IPS-20b (cell line): ENCODE data around the gene CACNA2D1.
"Not testable (repeated sequence)": the region's sequence is repeated elsewhere in the genome, so short reads cannot be mapped to it uniquely, and the experiment has no call there.

Experiments
- H3K27ac ChIP-seq: one replicate; pipeline ENCODE4 v1.5.1; 2013; ENCODE audit warnings: low read length
- H3K27me3 ChIP-seq: 2 replicates; pipeline ENCODE4 v1.6.1; 2013; ENCODE audit warnings: mild to moderate bottlenecking, low read length, inconsistent platforms; ENCODE audit not compliant: insufficient read depth
- H3K36me3 ChIP-seq: 2 replicates; pipeline ENCODE4 v1.6.1; 2013; ENCODE audit warnings: low read depth, mild to moderate bottlenecking, inconsistent platforms, low read length, moderate library complexity; ENCODE audit not compliant: insufficient read depth
- H3K4me1 ChIP-seq: 2 replicates; pipeline ENCODE4 v1.6.1; 2013; ENCODE audit warnings: mild to moderate bottlenecking, control low read depth, inconsistent platforms, low read length, moderate library complexity; ENCODE audit not compliant: insufficient read depth
- H3K4me3 ChIP-seq: 2 replicates; pipeline ENCODE4 v1.5.1; 2013; ENCODE audit warnings: mild to moderate bottlenecking, low read length, inconsistent platforms
- H3K9ac ChIP-seq: 2 replicates; pipeline ENCODE4 v1.6.1; 2013; ENCODE audit warnings: low read depth, mild to moderate bottlenecking, inconsistent platforms, low read length, moderate library complexity
- H3K9me3 ChIP-seq: 2 replicates; pipeline ENCODE4 v1.6.1; 2013; ENCODE audit warnings: mild to moderate bottlenecking, low read depth, low read length, inconsistent platforms; ENCODE audit not compliant: insufficient read depth

The CACNA2D1 gene

DNA sequence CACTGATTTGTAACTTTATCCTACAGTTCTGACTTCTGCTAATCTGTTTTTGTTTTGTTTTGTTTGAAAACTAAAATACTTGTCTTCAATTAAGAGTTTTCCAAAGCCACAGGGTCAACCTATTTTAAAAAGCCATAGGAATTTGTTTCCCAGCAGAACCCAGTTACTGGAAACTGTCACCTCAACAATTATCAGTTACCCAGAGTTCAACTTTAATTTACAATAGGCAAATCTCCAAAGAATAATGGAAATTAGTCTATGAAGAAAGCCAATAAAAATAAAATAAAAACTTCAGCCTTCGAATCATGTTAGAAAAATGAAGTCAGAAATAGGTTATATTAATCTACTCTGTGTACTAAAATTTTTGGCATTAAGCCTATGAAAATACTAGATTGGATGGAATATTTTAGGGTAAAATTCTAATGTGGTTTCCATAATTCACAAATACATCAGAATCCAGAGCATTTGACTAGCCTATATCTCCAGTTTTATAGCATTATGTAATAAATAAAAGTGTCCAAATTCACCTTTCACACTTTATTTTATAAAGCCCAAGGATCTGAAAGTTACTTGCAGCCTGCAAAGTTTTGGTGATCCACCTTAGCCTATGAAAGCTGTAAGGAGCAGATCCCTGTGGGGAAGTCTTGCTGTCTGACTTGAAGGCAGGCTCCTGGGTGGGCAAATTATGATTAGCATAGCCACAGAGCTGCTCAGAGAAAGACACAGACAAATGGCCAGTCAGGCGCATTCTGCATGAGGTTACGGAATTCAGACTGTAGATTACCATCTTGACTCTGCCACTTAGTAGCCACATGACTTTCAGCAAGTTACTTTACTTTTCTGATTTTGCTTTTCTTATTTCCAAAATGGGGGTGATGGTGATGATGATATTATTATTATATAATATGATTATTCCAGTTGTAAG is 423.8 kb downstream of the CACNA2D1 start:
- no peak overlapping the region for H3K9ac ChIP-seq
- no peaks in the 10 kb centered on the region for H3K36me3 ChIP-seq
- H3K4me3 ChIP-seq, result no peak overlapping the region
- no peaks in the 10 kb centered on the region for H3K27me3 ChIP-seq
- no peak overlapping the region for H3K27ac ChIP-seq
- H3K4me1 ChIP-seq, result no peaks in the 10 kb centered on the region
- H3K9me3 ChIP-seq, result no peaks in the 10 kb centered on the region

DNA sequence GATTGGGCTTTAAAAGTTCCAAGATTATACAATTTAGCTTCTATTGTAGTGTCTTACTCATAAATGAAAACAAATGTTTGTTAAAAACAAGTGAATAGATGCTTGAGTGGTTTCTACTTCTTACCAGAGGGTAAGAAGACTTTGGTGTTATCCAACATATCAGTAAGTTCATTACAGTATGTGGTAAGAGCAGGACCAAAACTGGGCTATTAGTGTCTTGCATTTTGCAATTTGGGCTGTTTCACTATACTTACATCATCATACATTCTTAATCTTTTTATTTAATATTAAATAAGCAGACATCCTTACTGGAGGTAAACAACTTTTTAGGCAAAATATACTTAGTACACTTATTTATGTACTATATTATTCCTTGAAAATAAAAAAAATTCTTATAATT is 425.4 kb downstream of the CACNA2D1 start:
- Histone ChIP-seq H3K4me3 (no peak overlapping the region), H3K9me3 (no peaks in the 10 kb centered on the region), H3K9ac (no peak overlapping the region)

DNA sequence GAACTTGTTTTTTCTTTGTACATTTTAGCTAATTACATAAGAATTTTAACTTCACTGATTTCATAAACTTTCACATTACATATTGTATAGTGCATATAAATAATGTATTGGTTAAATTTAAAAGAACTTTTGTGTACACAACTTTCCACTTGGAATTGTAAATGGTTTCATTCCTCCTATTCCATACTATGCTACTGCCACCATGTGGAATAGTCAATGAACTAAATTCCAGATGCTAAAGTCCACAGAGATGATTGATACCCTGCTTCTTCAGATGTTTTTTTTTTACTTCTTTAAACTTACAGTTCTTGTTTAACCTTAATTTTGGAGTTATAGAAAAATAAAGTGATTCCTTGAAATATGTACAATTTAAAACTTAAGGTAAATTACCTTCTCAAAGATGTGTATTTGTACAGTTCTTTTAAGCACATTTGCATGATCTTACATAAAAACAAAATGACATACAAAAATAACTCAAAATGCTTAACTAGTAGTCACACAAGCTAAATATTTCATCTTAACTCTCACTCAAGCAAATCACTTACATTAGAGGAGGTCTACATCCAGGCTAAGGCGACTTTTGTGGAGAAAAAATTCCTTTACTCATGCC is 426.1 kb downstream of the CACNA2D1 start:
- Histone ChIP-seq H3K4me3 (no peak overlapping the region), H3K27ac (no peak overlapping the region), H3K4me1 (no peaks in the 10 kb centered on the region), H3K27me3 (no peaks in the 10 kb centered on the region), H3K9ac (no peak overlapping the region), H3K36me3 (no peaks in the 10 kb centered on the region), H3K9me3 (no peaks in the 10 kb centered on the region)

More for the DNA sequence above, 425.4 kb downstream of the CACNA2D1 start:
- H3K27ac ChIP-seq, result no peak overlapping the region
- H3K4me1 ChIP-seq, result no peaks in the 10 kb centered on the region
- no peaks in the 10 kb centered on the region for H3K27me3 ChIP-seq
- no peaks in the 10 kb centered on the region for H3K36me3 ChIP-seq

DNA sequence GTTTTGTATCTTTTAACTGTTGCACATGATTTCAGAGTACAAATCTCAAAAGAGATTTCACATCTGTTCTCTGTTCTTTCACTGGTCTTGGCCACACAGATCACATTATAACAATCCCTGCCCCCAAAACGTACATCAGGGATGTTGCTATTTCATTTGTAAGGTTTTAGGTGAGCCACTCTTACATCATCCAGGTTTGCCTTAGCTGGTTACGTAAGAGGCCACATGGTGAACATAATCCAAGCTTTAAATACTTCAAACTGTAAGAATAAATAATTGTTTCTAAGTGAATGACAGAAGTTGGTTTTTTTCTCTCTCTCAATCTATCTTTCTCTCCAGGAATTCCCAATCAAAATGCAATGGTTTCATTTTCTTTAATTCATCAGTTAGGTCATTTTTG is 427.8 kb downstream of the CACNA2D1 start:
- no peaks in the 10 kb centered on the region for H3K27me3 ChIP-seq
- no peaks in the 10 kb centered on the region for H3K4me1 ChIP-seq
- no peak overlapping the region for H3K9ac ChIP-seq
- peaks cover 3% of the 10 kb centered on the region; the same call in 1 of the 2 replicates for H3K36me3 ChIP-seq
- no peaks in the 10 kb centered on the region for H3K9me3 ChIP-seq
- H3K27ac ChIP-seq, result no peak overlapping the region
- H3K4me3 ChIP-seq, result no peak overlapping the region

DNA sequence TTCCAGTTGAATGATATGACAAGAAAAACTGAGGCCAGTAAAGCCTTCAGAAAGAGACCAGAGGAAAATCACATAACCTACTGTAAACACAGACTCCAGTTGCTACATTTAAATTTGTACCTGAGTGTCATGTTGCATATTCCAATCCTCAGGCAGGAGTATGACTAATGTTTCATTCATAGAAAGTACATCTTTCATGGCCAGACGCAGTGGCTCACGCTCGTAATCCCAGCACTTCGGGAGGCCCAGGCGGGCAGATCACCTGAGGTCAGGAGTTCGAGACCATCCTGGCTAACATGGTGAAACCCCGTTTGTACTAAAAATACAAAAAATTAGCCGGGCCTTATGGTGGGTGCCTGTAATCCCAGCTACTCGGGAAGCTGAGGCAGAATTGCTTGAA is 429.0 kb downstream of the CACNA2D1 start:
- H3K4me3 ChIP-seq, H3K27ac ChIP-seq, H3K9me3 ChIP-seq, H3K36me3 ChIP-seq, H3K27me3 ChIP-seq, H3K4me1 ChIP-seq, H3K9ac ChIP-seq: not testable (repeated sequence)

DNA sequence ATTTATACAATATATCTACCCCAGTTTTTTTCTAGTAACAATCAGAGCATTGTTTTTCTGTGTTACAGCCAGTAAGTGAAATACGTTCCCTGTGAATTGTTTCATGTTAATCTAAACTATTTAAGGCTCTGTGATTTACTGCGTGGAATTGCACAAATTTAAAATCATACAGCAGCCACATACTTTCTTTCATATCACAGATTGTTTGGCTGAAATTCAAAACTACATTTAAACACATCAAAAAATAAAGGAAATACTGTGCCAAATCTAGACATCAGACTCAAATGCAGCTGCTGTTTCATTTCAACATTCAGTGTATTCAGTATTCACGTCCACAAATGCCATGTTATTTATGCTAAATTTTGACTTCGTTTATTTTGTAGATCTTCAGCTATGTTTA is 431.1 kb downstream of the CACNA2D1 start:
- H3K9me3 ChIP-seq, result no peaks in the 10 kb centered on the region
- H3K27me3 ChIP-seq, result no peaks in the 10 kb centered on the region
- peaks cover 3% of the 10 kb centered on the region; the same call in 1 of the 2 replicates for H3K36me3 ChIP-seq
- H3K4me1 ChIP-seq, result no peaks in the 10 kb centered on the region
- H3K9ac ChIP-seq, result no peak overlapping the region
- no peak overlapping the region for H3K4me3 ChIP-seq
- no peak overlapping the region for H3K27ac ChIP-seq

DNA sequence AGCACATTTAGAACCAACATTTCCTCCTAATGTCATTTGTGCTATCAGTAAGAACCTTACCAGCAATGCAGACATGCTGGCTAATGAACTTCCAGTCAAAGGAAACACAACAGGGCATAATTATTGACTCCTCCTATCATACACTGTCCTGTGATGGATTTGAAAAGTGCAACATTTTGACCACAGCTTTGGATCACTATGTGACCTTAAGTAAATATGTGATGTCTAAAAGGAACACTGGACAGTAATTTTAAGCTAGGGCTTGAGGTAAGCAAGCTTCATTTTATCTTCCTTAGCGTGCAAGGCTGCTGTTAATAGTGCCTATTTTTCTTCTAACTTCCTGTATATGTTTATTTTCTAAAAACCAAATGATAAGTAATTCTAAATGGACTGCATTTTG is 433.2 kb downstream of the CACNA2D1 start:
- H3K4me3 ChIP-seq, result no peak overlapping the region
- H3K27ac ChIP-seq, result no peak overlapping the region
- H3K36me3 ChIP-seq, result peaks cover 3% of the 10 kb centered on the region; the same call in 1 of the 2 replicates
- H3K9me3 ChIP-seq, result no peaks in the 10 kb centered on the region
- no peaks in the 10 kb centered on the region for H3K4me1 ChIP-seq
- H3K9ac ChIP-seq, result no peak overlapping the region
- no peaks in the 10 kb centered on the region for H3K27me3 ChIP-seq

DNA sequence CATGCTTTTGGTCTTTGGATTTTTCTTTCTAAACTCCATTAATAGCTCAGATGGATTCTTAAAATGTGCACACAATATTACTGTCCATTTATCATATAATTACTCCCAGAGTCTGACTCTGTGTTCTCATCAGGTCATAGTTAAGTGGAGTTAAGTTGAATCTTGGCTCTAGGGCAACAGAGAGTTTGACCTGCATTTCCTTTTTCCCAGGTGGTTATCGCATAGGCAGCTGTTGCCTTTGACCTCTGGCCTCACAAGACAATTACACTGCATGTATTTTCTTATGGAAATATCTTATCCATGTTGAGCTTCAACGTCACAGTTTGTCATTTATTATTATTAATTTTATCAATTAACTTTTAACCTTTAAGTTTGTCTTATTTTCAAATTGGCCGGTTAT is 436.3 kb downstream of the CACNA2D1 start:
- Histone ChIP-seq H3K36me3 (peaks cover 3% of the 10 kb centered on the region; the same call in 1 of the 2 replicates), H3K9ac (no peak overlapping the region), H3K4me1 (no peaks in the 10 kb centered on the region), H3K4me3 (no peak overlapping the region), H3K27me3 (no peaks in the 10 kb centered on the region), H3K27ac (no peak overlapping the region), H3K9me3 (no peaks in the 10 kb centered on the region)

DNA sequence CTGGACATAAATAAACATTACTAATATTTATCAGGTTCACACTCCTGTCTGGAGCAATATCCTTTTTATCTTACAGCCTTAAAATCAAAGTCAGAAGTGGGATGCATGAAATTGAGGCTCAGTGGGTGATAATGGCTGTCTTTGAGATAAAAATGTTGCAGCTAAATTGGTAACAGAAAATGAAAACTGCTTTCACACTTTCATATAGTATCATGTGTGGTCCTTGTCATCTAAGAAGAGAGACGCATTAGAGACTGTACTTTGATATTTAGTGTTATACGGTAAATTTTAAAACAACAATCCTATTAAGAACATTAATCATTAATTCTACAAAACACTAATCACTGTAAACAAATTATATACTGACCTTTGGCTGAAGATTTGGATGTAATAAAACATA is 438.5 kb downstream of the CACNA2D1 start:
- H3K27me3 ChIP-seq, result no peaks in the 10 kb centered on the region
- no peaks in the 10 kb centered on the region for H3K9me3 ChIP-seq
- no peaks in the 10 kb centered on the region for H3K4me1 ChIP-seq
- no peak overlapping the region for H3K9ac ChIP-seq
- no peaks in the 10 kb centered on the region for H3K36me3 ChIP-seq
- no peak overlapping the region for H3K27ac ChIP-seq
- H3K4me3 ChIP-seq, result no peak overlapping the region

DNA sequence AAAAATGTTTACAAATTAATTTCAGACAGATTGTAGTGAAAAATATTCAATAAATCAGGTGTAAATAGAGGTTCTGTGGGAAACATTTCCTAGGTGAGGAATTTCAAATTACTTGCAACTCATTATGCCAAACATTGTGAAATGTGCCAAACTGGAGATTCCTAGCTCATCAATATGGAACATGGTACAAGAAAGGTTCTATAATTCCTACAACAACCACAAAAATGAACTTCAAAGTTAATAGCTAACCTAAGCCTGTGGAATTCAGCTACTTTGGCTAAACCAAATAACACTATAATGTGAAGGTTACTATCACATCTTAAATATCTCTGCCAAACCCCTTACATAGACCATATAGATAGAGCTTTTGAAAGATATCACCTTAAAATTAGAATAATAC is 450.4 kb downstream of the CACNA2D1 start:
- Histone ChIP-seq H3K36me3 (peaks cover 15% of the 10 kb centered on the region; the same call in 1 of the 2 replicates), H3K4me3 (no peak overlapping the region), H3K9ac (no peak overlapping the region)

DNA sequence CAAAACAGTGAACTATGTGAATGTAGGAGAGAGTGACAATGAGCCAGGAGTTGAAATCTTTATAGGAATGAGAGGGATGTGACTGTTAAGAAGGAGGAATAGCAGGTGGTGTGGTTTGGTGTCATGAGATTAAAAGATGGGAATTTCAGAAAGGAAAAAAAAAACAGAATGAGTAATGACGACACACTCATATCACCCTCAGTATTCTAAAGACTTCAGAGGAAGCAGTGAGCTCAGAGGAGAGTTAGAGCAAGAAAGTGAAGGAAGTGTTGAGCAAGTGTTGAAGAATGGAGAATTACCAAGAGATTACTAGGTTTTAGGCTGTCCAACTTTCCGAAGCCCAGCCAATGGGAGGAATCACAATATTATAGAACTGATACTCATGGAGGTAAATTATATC is 453.2 kb downstream of the CACNA2D1 start:
- H3K36me3 ChIP-seq, result peaks cover 15% of the 10 kb centered on the region; the same call in 1 of the 2 replicates
- H3K27me3 ChIP-seq, result no peaks in the 10 kb centered on the region
- no peaks in the 10 kb centered on the region for H3K9me3 ChIP-seq
- no peak overlapping the region for H3K4me3 ChIP-seq
- no peak overlapping the region for H3K27ac ChIP-seq
- no peaks in the 10 kb centered on the region; the same call in 1 of the 2 replicates for H3K4me1 ChIP-seq
- no peak overlapping the region for H3K9ac ChIP-seq

More for the DNA sequence above, 450.4 kb downstream of the CACNA2D1 start:
- H3K9me3 ChIP-seq, result no peaks in the 10 kb centered on the region
- no peak overlapping the region for H3K27ac ChIP-seq
- H3K4me1 ChIP-seq, result no peaks in the 10 kb centered on the region; the same call in 1 of the 2 replicates
- no peaks in the 10 kb centered on the region for H3K27me3 ChIP-seq
